Germinal center (tissue), 1 donor: ENCODE results near the gene CCDC188.

Experiments used
- DNase-seq: peaks from one replicate; pipeline ENCODE4 v3.0.0; 2012; ENCODE audit warnings: mixed read lengths, low spot score

The CCDC188 gene

DNA sequence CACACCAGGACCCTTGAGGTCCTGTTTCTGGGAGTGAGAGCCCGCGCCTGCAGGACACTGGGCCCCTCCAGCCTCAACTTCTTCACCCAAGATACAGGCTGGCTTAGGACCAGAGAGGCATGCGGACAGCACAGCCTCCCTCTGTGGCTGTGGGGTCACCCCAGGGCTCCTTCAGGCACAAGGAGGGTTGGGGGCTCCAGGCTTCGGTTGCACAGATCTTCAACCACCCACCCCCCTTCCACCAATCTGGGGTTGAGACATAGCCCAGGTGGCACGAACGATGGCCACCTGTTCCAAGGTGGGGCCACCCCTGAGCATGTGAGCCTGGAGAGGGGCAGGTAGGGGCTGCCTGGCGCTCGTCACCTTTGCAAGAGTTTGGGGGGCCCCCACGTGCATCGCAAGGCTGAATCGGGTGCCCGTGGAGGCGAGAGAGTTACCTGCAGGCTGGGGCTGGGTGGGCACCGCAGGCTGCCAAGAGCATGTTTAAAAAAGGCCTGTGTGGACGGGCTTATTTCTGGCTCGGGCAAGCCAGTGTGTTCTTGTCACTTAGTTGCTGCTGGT lies 18.1 kb downstream of the CCDC188 start:
- no peak for DNase-seq

DNA sequence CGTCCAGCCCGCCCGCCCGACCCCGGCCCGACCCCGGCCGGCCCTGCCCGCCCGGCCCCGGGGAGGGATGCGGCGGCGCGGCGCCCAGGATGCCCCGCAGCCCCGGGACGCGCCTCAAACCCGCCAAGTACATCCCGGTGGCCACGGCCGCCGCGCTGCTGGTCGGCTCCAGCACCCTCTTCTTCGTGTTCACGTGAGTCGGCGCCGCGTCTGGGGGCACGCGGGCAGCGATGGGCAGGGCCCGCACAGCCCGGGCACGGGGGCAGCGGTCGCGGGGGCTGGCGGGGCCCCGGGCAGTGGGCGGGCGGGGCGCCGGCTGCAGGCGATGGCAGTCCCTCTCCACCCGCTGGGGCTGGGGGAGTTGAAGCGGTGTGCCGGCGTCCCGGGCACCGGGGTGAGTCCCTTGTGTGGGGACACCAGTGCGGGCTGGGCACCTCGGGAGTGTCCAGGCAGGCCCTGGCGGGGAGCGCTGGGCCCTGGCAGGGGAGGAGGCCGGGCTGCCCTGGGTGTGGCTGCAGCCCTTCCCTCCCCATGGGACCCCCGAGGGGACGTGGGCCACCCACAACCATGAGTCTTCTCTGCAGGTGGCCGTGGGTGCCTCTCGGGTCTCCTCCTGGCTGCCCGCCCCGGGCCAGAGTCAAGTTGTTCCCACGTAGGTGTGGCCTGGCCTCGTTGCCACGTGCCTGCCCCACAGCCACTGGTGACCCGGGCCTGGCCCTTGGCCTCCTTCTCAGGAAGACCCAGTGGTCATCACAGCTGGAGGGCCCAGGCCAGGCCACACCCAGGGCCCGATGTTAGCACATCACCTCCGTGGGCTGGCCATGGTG lies 18.8 kb downstream of the CCDC188 start:
- no peak for DNase-seq

DNA sequence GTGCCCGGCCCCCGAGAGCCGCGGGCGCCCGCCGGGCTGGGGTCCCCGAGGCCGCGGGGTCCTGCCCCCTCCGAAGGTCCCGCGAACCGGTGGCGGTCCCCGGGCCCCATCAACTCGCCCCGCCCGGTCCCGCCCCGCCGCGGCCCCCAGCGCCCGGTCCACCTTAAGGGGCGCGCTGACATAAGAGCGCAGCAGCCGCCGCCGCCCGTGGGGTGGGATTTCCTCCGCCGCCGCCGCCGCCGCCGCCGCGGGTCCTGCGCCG lies 19.3 kb downstream of the CCDC188 start, which contains the start of gene ZDHHC8:
ZDHHC8 (plus strand) TSS at position 208 of the 262 bp plus-strand sequence. CDS start 144 bp downstream, outside the sequence.
- DNase-seq: peak; percentile 59

DNA sequence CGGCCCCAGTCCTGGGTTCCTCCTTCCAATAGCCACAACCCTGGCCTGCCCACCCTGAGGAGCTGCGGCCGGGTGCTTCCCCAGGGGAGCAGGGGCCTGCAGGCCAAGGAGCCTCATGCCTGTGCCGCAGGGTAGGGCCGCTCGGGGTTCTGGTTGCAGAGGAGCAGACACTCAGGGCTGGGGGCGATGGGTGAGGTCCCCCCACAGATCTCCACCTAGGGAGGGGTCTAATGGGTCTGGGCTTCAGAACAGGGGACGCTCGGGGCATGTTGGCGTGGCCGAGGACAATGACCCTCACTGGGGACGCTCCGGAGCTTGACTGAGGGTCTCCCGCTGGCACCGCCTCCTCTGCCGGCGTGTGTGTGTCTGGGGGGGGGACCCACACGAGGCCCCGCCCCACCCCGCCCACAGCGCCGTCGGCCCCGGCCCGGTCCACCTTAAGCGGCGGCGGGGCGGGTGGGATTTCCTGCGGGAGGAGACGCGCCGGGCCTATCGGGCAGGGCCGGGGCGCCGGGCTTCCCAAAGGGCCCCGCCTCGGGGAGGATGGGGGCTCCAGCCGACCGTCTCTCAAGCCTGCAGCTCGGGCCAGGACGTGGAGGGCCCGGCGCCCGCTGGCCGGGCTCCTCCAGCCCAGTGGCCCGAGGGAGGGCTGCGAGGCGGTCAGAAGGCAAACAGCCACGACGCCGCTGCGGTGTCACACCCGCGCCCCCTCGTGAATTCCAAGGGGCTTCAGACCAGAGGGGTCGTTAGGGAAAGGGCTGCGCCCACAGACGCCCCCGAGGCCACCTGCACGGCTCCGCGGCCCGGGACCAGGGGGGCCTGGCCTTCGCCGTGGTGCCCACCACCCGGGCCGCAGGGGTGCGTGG lies 19.9 kb downstream of the CCDC188 start:
- DNase-seq: peak; percentile 80

DNA sequence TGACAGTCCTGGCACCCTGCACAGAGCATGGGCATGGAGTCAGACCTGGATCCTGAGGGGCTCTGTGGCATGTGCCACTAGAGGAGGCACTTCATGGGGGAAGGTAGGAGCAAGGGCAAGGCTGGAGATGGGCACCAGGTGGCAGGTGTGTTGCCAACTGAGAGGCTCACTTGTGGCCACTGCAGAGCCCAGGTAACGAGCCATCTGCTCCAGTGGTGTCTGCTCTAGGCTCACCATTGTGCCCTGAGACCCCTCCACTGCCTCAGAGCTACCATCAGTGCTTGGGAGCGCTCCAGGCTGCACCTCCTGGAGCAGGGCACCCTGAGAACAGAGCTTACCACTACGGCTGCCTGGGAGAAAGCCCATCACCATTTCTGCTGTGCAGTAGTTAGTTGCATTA lies 20.5 kb downstream of the CCDC188 start:
- peak; percentile 39 for DNase-seq

DNA sequence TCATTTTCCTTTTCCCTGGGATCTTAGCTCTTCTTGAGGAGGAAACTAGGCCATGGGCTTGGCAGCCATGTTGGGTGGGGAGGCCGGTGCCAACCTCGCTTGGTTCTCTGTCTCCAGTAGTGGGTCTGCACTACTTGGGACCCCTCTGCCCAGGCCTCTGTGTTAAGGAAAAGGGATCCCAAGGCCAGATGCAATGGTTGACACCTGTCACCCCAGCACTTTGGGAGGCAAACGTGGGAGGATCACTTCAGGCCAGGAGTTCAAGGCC lies 21.2 kb downstream of the CCDC188 start:
- DNase-seq: no peak

DNA sequence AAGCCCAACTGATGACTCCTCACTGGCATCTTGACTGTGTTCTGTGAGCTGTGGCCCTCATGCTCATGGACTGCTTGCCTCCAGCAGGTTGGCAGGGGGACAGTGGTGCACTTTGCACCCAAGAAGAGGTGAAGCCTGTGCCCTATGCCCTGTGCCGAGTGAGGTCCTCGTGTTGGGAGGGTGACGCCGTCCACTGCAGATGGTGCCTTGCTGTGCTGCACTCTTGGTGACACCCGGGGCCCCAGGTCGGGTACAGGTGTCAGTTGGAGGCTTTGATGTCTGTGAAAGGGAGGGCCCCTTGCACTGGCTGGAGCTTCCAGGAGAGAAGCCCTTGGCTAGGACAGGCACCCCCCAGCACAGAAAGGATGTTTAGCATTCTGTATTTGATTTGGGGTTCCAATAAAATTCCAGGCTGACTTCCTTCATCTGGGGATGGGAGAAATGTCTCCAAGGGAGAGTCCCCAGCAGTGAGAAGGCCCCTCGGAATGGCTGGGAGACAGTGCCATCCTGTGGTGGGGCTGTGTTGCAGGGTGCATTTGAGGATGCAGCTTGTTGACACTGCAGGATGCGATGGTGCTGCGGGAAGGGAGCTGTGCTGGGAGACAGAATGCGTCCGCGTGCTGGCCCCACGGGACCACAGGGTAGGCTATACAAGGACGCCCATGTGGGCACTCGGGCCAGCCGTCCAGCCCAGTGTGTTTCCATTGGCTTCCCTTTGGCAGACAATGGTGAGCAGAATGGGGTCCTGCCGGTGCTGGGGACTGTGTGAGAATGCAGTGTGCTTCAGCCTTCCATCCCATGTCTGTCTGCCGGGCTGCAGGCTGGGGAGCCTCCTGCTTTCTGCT lies 21.7 kb downstream of the CCDC188 start:
- peak; percentile 43 for DNase-seq

DNA sequence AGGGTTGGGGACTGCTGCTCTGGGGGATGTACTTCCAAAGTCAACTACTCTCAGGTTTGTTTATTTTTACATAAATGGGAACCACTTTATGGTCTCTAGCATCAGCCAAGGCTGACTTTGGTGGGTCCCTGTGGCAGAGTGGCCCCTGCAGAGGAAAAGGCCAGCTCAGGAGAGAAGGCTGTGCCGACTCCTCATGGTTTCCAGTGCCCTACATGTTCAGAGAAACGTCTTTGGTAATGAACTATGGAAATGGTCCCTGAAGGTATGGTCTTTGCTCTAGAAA lies 22.3 kb downstream of the CCDC188 start:
- DNase-seq: no peak

DNA sequence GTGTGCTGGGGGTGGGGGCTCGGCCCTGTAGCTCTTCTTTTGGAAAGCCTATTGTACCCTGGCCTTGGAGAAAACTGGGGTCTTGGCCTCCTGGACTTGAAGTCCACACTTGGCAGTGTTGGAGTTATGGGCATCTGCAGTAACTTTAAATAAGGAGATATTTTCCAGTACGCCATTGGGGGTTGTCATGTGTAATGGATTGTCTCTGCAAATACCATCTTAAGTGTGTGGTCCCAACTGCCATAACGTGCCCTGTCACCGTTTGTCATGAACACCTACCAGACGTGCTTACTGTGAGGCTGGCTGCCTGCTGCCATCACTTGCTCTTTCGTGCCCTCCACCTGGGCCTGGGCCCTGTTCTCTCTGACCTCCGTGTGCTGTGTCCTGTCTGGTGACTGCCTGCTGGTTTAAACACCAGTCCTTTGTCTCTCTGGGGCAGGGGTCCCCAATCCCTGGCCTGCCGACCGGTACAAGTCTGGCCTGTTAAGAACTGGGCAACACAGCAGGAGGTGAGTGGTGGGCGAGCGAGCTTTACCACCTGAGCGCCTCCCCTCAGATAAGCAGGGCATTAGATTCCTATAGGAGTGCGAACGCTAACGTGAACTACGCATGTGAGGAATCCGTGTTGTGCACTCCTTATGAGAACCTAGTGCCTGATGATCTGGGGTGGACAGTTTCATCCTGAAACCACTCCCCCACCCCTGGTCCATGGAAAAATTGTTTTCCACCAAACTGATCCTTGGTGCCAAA lies 22.8 kb downstream of the CCDC188 start:
- no peak for DNase-seq

DNA sequence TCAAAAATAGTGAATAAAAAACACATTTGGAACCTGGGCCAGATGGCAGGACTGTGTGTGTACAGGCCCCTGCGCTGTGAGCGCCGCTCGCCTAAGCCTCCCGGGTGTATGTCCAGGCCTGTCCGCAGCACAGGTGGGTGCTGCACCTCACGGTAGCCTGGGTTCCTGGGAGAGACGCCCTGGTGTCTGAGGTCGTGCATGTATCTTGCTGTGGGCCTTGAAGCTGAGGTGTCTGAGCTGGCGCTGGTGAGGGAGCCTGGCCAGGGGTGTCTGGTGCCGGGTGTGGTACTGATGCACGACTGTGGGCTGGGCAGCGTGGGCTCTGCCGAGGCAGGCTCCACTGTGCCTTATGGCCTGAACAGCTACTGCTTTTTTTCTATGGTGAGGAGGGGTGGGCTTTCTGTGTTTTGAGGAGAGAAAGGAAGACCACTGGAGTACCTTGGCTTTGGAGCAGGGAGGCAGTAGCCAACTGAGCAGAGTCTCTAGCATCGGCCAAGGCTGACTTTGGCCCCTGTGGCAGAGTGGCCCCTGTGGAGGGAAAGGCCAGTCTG lies 23.5 kb downstream of the CCDC188 start:
- no peak for DNase-seq

DNA sequence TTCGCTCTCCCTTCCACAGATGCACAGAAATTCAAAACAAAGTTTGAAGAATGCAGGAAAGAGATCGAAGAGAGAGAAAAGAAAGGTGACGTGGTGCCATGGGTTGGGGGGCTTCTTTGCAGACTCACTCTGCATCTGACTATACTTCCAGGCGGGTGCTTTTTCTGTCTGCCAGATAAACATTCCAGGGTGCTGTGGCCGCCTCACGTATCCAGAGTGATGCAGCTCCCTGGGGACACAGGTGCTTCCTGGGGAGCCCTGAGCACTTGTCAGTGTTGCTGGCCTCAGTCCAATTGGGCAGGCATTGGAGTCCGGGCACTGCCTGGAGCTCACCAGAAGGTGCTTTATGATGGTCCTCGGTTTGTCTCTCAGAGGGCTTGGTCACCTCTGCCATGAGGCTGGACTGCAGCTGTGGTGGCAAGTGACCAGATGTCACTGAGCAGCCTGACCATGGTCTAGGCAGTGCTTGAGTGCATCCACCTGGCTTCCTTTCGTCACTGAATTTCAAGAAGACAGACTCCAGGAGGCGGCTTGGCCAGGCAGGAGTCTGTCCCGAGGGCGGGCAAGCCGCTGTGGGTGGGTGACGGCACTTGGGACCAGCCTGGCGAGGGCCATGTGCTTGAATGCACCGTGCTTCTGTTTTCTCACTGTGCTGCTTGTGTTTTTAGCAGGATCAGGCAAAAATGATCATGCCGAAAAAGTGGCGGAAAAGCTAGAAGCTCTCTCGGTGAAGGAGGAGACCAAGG lies 24.4 kb downstream of the CCDC188 start:
- DNase-seq: no peak

DNA sequence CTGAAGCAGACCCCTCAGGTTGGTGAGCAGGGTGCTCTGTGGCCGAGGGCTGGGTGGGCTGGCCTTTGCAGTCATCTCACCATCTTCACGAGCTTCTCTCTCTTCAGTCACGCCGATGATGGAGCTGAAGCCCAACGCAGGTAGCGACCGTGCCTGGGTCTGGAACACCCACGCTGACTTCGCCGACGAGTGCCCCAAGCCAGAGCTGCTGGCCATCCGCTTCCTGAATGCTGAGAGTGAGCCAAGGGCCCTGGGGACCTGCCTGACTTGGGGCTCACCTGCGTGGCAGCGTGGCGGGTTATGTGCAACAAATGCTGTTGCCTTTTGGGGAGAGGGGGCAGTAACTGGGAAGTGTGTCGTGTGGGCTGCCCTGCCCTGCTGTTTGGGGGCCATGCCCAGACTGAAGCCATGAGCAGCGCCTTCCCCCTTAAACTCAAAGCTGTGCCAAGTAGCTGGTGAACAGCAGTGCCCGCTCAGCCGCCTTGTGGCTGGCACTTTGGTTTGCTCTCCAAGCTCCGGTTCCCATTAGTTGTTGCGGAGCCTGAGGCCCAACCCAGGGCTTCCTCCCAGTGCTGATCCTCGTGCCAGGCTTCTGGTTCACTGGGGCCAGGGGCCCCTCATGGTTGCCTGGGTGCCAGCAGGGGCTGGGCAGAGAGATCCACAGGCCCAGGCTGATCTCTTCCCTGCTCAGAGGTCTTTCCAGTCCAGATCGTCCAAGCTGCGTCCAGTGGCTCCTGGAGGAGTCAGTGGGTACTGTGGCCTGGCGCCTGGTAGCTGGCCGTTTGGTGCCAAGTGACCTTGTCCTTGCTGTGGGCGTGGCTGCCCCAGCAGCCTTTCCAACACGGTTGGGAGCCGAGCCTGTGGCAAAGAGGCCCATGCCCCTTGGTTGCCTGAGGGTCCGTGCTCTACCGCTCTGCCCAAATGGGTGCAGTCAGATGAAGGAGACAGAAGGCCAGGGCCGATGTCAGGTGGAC lies 25.4 kb downstream of the CCDC188 start:
- DNase-seq: no peak

DNA sequence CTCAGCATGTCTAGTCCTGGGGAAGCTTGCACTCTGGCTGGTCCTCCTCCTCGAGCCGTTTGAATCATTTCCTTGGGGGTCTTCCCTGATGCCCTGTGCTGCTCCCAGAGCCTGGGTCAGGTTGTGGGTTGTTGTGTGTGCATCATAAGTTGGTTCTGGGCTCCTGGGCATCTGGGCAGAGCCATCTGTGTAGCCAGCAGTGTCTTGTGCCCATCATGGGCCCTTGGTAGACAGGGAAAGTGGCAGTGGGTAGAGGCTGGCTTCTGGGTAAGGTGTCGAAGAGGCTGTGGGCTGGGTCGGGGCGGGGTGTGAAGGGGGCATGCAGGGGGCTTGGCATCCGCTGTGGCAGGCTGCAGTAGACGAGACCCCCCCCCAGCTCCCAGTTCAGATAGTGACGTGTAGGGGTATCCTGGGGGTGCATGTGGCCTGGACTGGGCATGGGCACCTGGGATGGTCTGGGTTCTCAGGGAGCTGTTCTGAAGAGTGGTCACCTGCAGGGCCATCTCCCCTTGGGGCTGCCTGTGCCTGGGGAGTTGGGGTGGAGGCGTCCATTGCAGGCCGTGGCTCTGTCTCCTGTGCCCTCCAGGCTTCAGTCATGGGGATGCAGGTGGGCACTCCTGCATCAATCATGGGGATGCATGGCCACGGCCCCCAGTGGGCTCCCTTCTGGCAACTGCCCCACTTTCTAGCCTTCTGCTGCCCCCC lies 26.6 kb downstream of the CCDC188 start:
- DNase-seq: no peak

DNA sequence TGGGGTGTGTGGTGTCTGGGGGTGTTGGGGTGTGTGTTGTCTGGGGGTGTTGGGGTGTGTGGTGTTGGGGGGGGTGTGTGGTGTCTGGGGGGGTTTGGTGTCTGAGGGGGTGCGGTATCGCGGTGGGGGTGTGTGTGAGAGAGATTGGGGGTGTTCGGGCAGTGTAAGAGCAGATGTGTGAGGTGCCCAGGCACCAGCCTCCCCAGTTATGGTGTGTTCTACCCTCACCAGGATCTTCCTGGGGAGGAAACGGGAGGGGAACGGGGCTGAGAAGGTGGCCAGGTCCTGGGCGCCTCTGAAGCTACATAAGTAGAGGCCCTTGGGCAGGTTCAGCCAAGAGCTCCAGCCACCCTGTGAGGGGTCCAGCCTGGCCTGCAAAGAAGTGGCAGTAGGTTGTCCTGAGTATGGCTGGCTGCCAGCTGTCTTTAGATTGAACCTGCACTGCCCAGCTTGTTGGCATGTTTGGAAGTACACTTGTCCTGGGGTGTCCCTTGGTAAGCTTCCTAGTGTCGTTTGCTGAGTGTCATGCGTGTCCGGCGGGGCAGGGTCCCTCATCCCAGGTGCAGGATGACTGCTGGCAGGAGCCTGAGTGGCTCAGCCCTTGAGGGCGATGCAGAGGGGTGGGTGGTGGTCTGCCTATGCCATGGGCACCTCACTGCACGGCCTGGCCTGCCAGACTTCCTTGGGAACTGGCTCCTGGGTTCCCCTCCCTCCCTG lies 27.3 kb downstream of the CCDC188 start:
- DNase-seq: no peak

DNA sequence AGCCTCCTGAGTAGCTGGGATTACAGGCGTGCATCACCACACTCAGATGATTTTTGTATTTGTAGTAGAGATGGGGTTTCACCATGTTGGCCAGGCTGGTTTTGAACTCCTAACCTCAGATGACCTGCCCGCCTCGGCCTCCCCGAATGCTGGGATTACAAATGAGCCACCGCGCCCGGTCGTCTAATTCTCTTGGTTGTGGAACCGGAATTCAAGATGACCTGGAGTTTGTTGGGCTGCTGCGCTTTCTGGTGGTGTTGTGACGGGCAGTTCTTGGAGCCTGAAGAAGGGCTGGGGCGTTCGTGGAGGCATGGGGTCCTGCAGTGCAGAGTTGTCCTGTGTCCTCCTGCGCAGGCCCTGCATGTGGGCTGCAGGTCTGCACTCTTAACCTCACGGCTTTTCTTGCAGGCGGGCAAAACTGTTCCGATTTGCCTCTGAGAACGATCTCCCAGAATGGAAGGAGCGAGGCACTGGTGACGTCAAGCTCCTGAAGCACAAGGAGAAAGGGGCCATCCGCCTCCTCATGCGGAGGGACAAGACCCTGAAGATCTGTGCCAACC lies 28.9 kb downstream of the CCDC188 start:
- no peak for DNase-seq

DNA sequence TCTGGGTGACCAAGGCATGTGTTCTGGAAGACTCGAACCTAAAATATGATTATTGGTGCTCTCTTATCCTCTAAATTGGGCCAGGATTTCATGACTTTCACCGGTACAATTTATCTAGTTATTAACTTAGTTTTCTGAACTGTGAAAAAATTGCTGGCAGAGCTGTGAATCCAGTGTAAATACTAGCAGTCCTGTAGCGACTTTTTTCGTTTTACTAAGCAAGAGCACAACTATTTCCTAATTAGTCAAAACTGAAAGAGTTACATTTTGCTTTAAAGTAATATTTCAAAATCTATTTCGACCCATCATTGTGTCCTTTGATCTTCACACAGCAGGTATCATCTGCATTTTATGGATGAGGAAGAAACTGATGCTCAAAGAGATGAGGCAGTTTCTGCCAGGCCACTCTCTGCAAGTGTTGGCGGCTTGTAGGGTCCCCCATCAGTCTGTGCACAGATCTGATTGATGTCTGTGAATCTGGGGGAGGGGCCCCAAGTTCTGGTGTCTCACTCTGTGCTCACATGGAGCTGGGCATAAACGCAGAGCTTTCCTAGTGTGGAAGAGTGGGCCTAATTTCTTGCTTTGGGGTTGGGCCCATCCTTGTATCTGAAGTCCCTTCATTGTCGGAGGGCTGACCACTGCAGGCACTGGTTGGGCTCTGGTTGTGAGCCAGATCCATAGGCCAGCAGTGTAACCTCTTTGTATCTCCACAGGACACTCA lies 32.4 kb downstream of the CCDC188 start:
- no peak for DNase-seq

DNA sequence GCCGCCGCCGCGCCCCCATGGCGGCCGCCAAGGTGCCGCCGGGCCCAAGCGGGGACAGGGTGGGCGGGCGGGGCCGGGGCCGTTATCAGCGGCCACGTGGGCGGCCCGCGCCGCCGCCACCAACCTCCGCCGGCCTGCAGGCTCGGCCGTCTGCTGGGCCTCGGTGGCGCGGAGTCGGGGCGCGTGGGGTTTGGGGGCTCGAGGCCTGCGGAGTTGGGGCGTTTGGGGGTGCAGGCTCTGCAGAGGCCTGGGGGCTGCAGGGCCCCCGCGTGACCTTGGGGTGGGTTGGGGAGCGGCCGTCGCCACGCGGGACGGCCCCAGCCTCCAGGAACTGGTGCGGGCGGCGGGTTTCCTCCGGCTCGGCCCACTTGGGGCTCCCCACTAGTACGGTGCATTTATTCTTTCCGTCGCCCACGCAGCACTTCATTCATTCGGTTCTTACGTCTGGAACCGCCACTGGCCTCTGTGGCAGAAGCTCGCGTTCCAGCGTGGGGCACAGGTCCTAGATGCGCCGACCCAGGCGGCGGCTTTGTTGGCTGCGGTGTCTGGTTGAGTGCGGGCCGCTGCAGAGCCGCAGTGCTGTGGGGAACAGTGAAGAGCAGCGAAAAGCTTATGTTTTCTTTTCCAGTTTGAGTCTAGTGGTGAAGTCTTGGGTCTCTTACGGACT lies 33.1 kb downstream of the CCDC188 start:
- DNase-seq: peak; percentile 44
